ENCODE results near the gene TBC1D5. TPM values are rescaled to one million over a fixed set of nuclear protein-coding genes. Genes with fewer than 3 reads are reported as not detected.
"Not testable (repeated sequence)": the region's sequence is repeated elsewhere in the genome, so short reads cannot be mapped to it uniquely, and the experiment has no call there.

Gene TBC1D5
- total RNA-seq, 2 experiments from 2014 or later, result 46.3 to 47.8 TPM

GRCh38 chr3:17730318-17730967, 12.0 kb downstream of the TBC1D5 start:
- Mint-ChIP-seq H3K4me3 (no peak overlapping the region), H3K4me1 (ENCODE audit: low read depth) (peaks cover 26% of the 10 kb centered on the region), H3K9me3 (peaks cover 5% of the 10 kb centered on the region), H3K27ac (peak overlapping the region; percentile 72), H3K36me3 (ENCODE audit: low read depth) (peaks cover 48% of the 10 kb centered on the region), H3K27me3 (no peaks in the 10 kb centered on the region)
- intact Hi-C loops (cut with micrococcal nuclease), result no loop called here
- ATAC-seq (no peak), DNase-seq (no peak)
- POLR2A ChIA-PET, result interaction anchor here (1.5 kb wide), 1 partner anchor 11 kb away, joined by 6 read pairs; the partner anchor contains the start of gene TBC1D5
- CTCF ChIA-PET, result no interaction called here
- TF ChIP-seq CTCF (IDR thresholded peaks at IDR 0.05), result no peak

- POLR2A ChIA-PET, result interaction anchor here (1.0 kb wide), 1 partner anchor 12 kb away, joined by 3 read pairs; no protein-coding TSS in a partner anchor
- H3K36me3 Mint-ChIP-seq (ENCODE audit: low read depth), result peaks cover 37% of the 10 kb centered on the region
These were observed 16.1 kb downstream of the TBC1D5 start for GRCh38 chr3:17726313-17726712.

GRCh38 chr3:17725844-17726243, 16.6 kb downstream of the TBC1D5 start:
- ATAC-seq; H3K27me3 Mint-ChIP-seq; H3K4me1 Mint-ChIP-seq (ENCODE audit: low read depth); intact Hi-C loops (cut with micrococcal nuclease); CTCF ChIA-PET; DNase-seq; H3K4me3 Mint-ChIP-seq; H3K9me3 Mint-ChIP-seq; H3K27ac Mint-ChIP-seq: not testable (repeated sequence)
- peaks cover 34% of the 10 kb centered on the region for H3K36me3 Mint-ChIP-seq (ENCODE audit: low read depth)
- POLR2A ChIA-PET, result interaction anchor here (1.0 kb wide), 1 partner anchor 13 kb away, joined by 3 read pairs; no protein-coding TSS in a partner anchor

More at GRCh38 chr3:17726313-17726712, 16.1 kb downstream of the TBC1D5 start:
- Mint-ChIP-seq H3K4me1 (ENCODE audit: low read depth) (peaks cover 8% of the 10 kb centered on the region), H3K27me3 (no peaks in the 10 kb centered on the region), H3K4me3 (no peak overlapping the region), H3K27ac (no peak overlapping the region), H3K9me3 (peaks cover 5% of the 10 kb centered on the region)
- CTCF ChIA-PET, result no interaction called here
- DNase-seq (no peak), ATAC-seq (no peak)
- TF ChIP-seq CTCF (IDR thresholded peaks at IDR 0.05), result no peak
- intact Hi-C loops (cut with micrococcal nuclease), result no loop called here

GRCh38 chr3:17724948-17725347, 17.5 kb downstream of the TBC1D5 start:
- H3K27ac Mint-ChIP-seq, result no peak overlapping the region
- no peak overlapping the region for H3K4me3 Mint-ChIP-seq
- intact Hi-C loops (cut with micrococcal nuclease), result no loop called here
- no peak for TF ChIP-seq CTCF (IDR thresholded peaks at IDR 0.05)
- POLR2A ChIA-PET, result no interaction called here
- H3K9me3 Mint-ChIP-seq, result peaks cover 5% of the 10 kb centered on the region
- H3K27me3 Mint-ChIP-seq, result no peaks in the 10 kb centered on the region
- peaks cover 31% of the 10 kb centered on the region for H3K36me3 Mint-ChIP-seq (ENCODE audit: low read depth)
- H3K4me1 Mint-ChIP-seq (ENCODE audit: low read depth), result no peaks in the 10 kb centered on the region
- DNase-seq (no peak), ATAC-seq (no peak)
- CTCF ChIA-PET, result no interaction called here

- Mint-ChIP-seq H3K9me3 (peaks cover 5% of the 10 kb centered on the region), H3K4me3 (no peak overlapping the region), H3K36me3 (ENCODE audit: low read depth) (peaks cover 30% of the 10 kb centered on the region), H3K4me1 (ENCODE audit: low read depth) (no peaks in the 10 kb centered on the region), H3K27ac (no peak overlapping the region), H3K27me3 (no peaks in the 10 kb centered on the region)
- ChIA-PET POLR2A (no interaction called here), CTCF (no interaction called here)
- TF ChIP-seq CTCF (IDR thresholded peaks at IDR 0.05), result no peak
- DNase-seq, result no peak
- intact Hi-C loops (cut with micrococcal nuclease), result no loop called here
- no peak for ATAC-seq
These were observed 18.3 kb downstream of the TBC1D5 start for GRCh38 chr3:17724122-17724521.
